ENCODE results near the gene SLAMF9.

DNA sequence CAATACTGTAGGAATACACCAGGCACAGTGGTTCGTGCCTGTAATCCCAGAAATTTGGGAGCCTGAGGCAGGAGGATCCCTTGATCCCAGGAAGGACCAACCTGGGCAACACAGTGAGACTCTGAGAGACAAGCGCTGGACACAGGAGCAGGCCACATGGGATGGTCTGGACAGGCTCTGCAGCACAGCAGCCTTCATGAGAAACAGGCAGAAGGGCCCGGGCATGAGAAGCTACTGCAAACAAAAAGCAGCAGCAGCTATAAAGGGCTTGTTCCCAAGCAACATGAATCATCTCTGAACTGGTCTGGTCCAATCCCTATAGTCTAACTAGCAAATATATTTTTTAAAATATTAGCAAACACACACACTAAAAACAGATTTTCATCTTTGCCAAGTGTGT is 35.5 kb upstream of the SLAMF9 start:
- TF ChIP-seq, protein P1, sequence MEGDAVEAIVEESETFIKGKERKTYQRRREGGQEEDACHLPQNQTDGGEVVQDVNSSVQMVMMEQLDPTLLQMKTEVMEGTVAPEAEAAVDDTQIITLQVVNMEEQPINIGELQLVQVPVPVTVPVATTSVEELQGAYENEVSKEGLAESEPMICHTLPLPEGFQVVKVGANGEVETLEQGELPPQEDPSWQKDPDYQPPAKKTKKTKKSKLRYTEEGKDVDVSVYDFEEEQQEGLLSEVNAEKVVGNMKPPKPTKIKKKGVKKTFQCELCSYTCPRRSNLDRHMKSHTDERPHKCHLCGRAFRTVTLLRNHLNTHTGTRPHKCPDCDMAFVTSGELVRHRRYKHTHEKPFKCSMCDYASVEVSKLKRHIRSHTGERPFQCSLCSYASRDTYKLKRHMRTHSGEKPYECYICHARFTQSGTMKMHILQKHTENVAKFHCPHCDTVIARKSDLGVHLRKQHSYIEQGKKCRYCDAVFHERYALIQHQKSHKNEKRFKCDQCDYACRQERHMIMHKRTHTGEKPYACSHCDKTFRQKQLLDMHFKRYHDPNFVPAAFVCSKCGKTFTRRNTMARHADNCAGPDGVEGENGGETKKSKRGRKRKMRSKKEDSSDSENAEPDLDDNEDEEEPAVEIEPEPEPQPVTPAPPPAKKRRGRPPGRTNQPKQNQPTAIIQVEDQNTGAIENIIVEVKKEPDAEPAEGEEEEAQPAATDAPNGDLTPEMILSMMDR (conservative IDR thresholded peaks at IDR 0.05; ENCODE audit: low read depth, low read length): no peak
- TF ChIP-seq EZH2phosphoT487 (IDR thresholded peaks at IDR 0.05; ENCODE audit: borderline replicate concordance, low read length) (no peak), EZH2 (IDR thresholded peaks at IDR 0.05; ENCODE audit: low read length, unreplicated experiment) (no peak)
